ENCODE results near the gene CLEC20A. TPM values are rescaled to one million over a fixed set of nuclear protein-coding genes. Genes with fewer than 3 reads are reported as not detected.

The CLEC20A gene
- total and polyA plus RNA-seq, 9 of the 15 experiments (the other 6 are each of a cell fraction or from before 2014, with no cell fraction given), result not detected

- H3K4me2 ChIP-seq (ENCODE audit: insufficient read depth, low read length), result no peak overlapping the region
- no peaks in the 10 kb centered on the region for H3K9me3 ChIP-seq (replicated peaks; ENCODE audit: control insufficient read depth, insufficient read depth, low read depth, low read length)
- H3K27me3 ChIP-seq (ENCODE audit: control insufficient read depth in 2 of 2, insufficient read depth in 2 of 2, low read length in 2 of 2), result peaks cover 0 to 26% of the 10 kb centered on the region in 2 experiments; a peak in 1 of 5 replicates
- no TSS peak for BruUV-seq (replicated peaks)
- POLR2A ChIA-PET, result interaction anchor here (0.6 kb wide), 1 partner anchor 365 kb away, joined by 3 read pairs; no protein-coding TSS in a partner anchor
- FAIRE-seq (no peak), DNase-seq (ENCODE audit: extremely low read depth in 1 of 4, low spot score in 3 of 4) (no peak), ATAC-seq (no peak)
- WGBS (ENCODE audit: insufficient coverage, low coverage, missing lambda C conversion rate), result 6% methylated on average over 3 of the region's 3 CpGs
- H3K79me2 ChIP-seq (ENCODE audit: control insufficient read depth, insufficient read depth, low read length), result no peaks in the 10 kb centered on the region
- H2AFZ ChIP-seq (ENCODE audit: low read depth, low read length), result no peak overlapping the region
- H3K9ac ChIP-seq (ENCODE audit: insufficient read depth in 1 of 2, low read depth in 2 of 2, low read length in 2 of 2), result no peak overlapping the region
- no peak overlapping the region for H3K4me3 ChIP-seq
- H3K27ac ChIP-seq (ENCODE audit: extremely low read depth, low read depth, low read length), result no peak overlapping the region
- intact Hi-C loops (cut with micrococcal nuclease), result no loop called here
- no peaks in the 10 kb centered on the region for H3K4me1 ChIP-seq (replicated peaks in 1 of 2; ENCODE audit: control insufficient read depth in 2 of 2, insufficient read depth in 2 of 2, low read length in 2 of 2)
- CTCF ChIA-PET (ENCODE audit: low intra/inter-chr PET ratio), result interaction anchor here (0.5 kb wide), 1 partner anchor 39 kb away, joined by 5 read pairs; no protein-coding TSS in a partner anchor
- no peaks in the 10 kb centered on the region for H3K9me1 ChIP-seq (ENCODE audit: control insufficient read depth, insufficient read depth, low read length)
- no peak for TF ChIP-seq BRF1 (IDR thresholded peaks at IDR 0.05; ENCODE audit: borderline replicate concordance, extremely low read depth, insufficient read length)
- no peak for TF ChIP-seq ARHGAP35 (IDR thresholded peaks at IDR 0.05; ENCODE audit: partially characterized antibody)
- TF ChIP-seq RCOR1 (IDR thresholded peaks at IDR 0.05; ENCODE audit: borderline replicate concordance in 1 of 2, low read depth in 2 of 2, low read length in 2 of 2), result no peak
- TF ChIP-seq KDM2B (CRISPR knock-in tag; IDR thresholded peaks at IDR 0.05), result no peak
- TF ChIP-seq ZNF146 (CRISPR knock-in tag; IDR thresholded peaks at IDR 0.05; ENCODE audit: unreplicated experiment), result no peak
- no peak for TF ChIP-seq DMBX1 (CRISPR knock-in tag; IDR thresholded peaks at IDR 0.05; ENCODE audit: borderline replicate concordance)
- no peak for TF ChIP-seq NKRF (IDR thresholded peaks at IDR 0.05; ENCODE audit: borderline replicate concordance)
- TF ChIP-seq BMI1 (IDR thresholded peaks at IDR 0.05; ENCODE audit: low read length), result no peak
- no peak for TF ChIP-seq POLR2G (IDR thresholded peaks at IDR 0.05; ENCODE audit: low read depth, low read length)
- TF ChIP-seq USF2 (CRISPR knock-in tag; IDR thresholded peaks at IDR 0.05), result no peak
- TF ChIP-seq RBM25 (IDR thresholded peaks at IDR 0.05; ENCODE audit: low read depth, low read length, severe bottlenecking), result no peak
- 0 out of 2 replicates have a peak, but pooled peaks cover 3% of the 10 kb centered on the region for H4K20me1 ChIP-seq (replicated peaks; ENCODE audit: control insufficient read depth, insufficient read depth, low read length)
- no peaks in the 10 kb centered on the region for H3K36me3 ChIP-seq (ENCODE audit: control insufficient read depth, insufficient read depth, low read length)
- in situ Hi-C loops (cut with MboI), result loop anchor here (5.0 to 25.0 kb wide), 3 partner anchors 232 to 832 kb away; partner anchors contain the start of gene AXDND1
Measured at GRCh38 chr1:178530502-178530901, 33.7 kb upstream of the CLEC20A start.

Measured in K562 (cell line).